Endothelial cell of umbilical vein (primary cell): ENCODE measurements around the gene IRX3. TPM values are rescaled to one million over a fixed set of nuclear protein-coding genes. Genes with fewer than 3 reads are reported as not detected.

Experiments used
- BruUV-seq: library from RNA; stranded (reverse); fragments of 400-500 nt; replicated peaks from 2 replicates; lab custom pipeline; 2021; lab: Mats Ljungman, UMichigan
- CTCF ChIA-PET: fragments of 300-600, 350-600 bp; sonication (Branson Sonifier 250); formaldehyde crosslinking; loops from one replicate; lab custom pipeline; 2021; ENCODE audit warnings: antibody characterized with exemption, inconsistent platforms; lab: Charles Lee
- POLR2A ChIA-PET: fragments of 300-600, 350-600 bp; sonication (Branson Sonifier 250); formaldehyde crosslinking; loops from one replicate; lab custom pipeline; 2021; ENCODE audit warnings: antibody characterized with exemption, inconsistent platforms; lab: Charles Lee
- DNase-seq: peaks from one replicate; pipeline ENCODE4 v3.0.0-alpha.2; 2011; ENCODE audit warnings: low read depth, low spot score
- FAIRE-seq: peaks from 2 replicates; lab custom pipeline; 2011; peaks lifted over from hg19 to GRCh38; lab: Jason Lieb, UNC
- H2AFZ ChIP-seq: 2 replicates; pipeline ENCODE4 v1.6.0; 2012; ENCODE audit warnings: low read depth, low read length, control low read depth, inconsistent platforms
- H3K27ac ChIP-seq: 2 replicates; pipeline ENCODE4 v1.5.1; 2011; ENCODE audit warnings: low read depth, mild to moderate bottlenecking, control low read depth, low read length, moderate library complexity; ENCODE audit not compliant: insufficient read depth
- H3K27me3 ChIP-seq, 2 experiments: 2 replicates each; pipeline versions ENCODE4 v1.6.0 to v1.6.1; 2011; ENCODE audit warnings: low read length in 2 of 2, mixed read lengths in 1 of 2; ENCODE audit not compliant: control insufficient read depth in 2 of 2, insufficient read depth in 2 of 2
- H3K36me3 ChIP-seq, 2 experiments: 2 replicates in 1 of 2; 3 replicates in 1 of 2; pipeline ENCODE4 v1.5.1; 2011; ENCODE audit warnings: low read length in 2 of 2, mild to moderate bottlenecking in 1 of 2, moderate library complexity in 1 of 2; ENCODE audit not compliant: control insufficient read depth in 2 of 2, insufficient read depth in 2 of 2; ENCODE audit errors: extremely low read depth in 1 of 2
- H3K4me1 ChIP-seq: 3 replicates; pipeline ENCODE4 v1.5.1; 2011; ENCODE audit warnings: mild to moderate bottlenecking, low read length; ENCODE audit not compliant: control insufficient read depth, insufficient read depth; ENCODE audit errors: extremely low read depth
- H3K4me2 ChIP-seq: 2 replicates; pipeline ENCODE4 v1.6.1; 2011; ENCODE audit warnings: low read length, control low read depth, mixed read lengths; ENCODE audit not compliant: insufficient read depth
- H3K4me3 ChIP-seq, 3 experiments: fragments of 200-600 bp in 1 of 3; sonication (generic), shearing (Covaris generic) in 1 of 3; replicated peaks in 1 of 3; 2 replicates each; pipeline ENCODE4 v1.5.1; 2011 to 2016; ENCODE audit warnings: control low read depth in 3 of 3, low read length in 3 of 3, mild to moderate bottlenecking in 2 of 3, inconsistent platforms in 1 of 3, low read depth in 1 of 3, moderate library complexity in 1 of 3; ENCODE audit not compliant: insufficient read depth in 1 of 3
- H3K79me2 ChIP-seq: 2 replicates; pipeline ENCODE4 v1.6.0; 2012; ENCODE audit warnings: low read length, inconsistent platforms; ENCODE audit not compliant: control insufficient read depth, insufficient read depth
- H3K9ac ChIP-seq: replicated peaks from 2 replicates; pipeline ENCODE3; 2011; ENCODE audit warnings: low read length, control low read depth; ENCODE audit not compliant: insufficient read depth; ENCODE audit errors: extremely low read depth
- H3K9me1 ChIP-seq: replicated peaks from 3 replicates; pipeline ENCODE4 v1.6.0; 2011; ENCODE audit warnings: mild to moderate bottlenecking, low read length; ENCODE audit not compliant: control insufficient read depth, insufficient read depth; ENCODE audit errors: extremely low read depth
- H3K9me3 ChIP-seq: replicated peaks from 2 replicates; pipeline ENCODE4 v1.5.1; 2012; ENCODE audit warnings: low read length, inconsistent platforms; ENCODE audit not compliant: control insufficient read depth, insufficient read depth
- H4K20me1 ChIP-seq: replicated peaks from 2 replicates; pipeline ENCODE3; 2011; ENCODE audit warnings: mild to moderate bottlenecking, low read length; ENCODE audit not compliant: control insufficient read depth, insufficient read depth; ENCODE audit errors: extremely low read depth
- CTCF ChIP-seq, 2 donors: IDR thresholded peaks; 1 replicate in 1 of 2; 2 replicates in 1 of 2; pipeline ENCODE4 v1.5.1; 2011; ENCODE audit warnings: low read length in 2 of 2, mild to moderate bottlenecking in 2 of 2, moderate library complexity in 2 of 2, control low read depth in 1 of 2, inconsistent platforms in 1 of 2, low read depth in 1 of 2; ENCODE audit not compliant: insufficient read depth in 1 of 2; ENCODE audit errors: extremely low read depth in 1 of 2
- EZH2 ChIP-seq: IDR thresholded peaks from 2 replicates; pipeline ENCODE4 v1.6.1; 2012; ENCODE audit warnings: borderline replicate concordance, low read depth, mild to moderate bottlenecking, moderate library complexity, low read length, inconsistent platforms; ENCODE audit not compliant: severe bottlenecking
- FOS ChIP-seq: IDR thresholded peaks from 2 replicates; pipeline ENCODE4 v1.6.1; 2011; ENCODE audit warnings: mild to moderate bottlenecking, low read length, moderate library complexity, borderline replicate concordance; ENCODE audit not compliant: insufficient read depth
- GATA2 ChIP-seq: IDR thresholded peaks from 2 replicates; pipeline ENCODE4 v1.7.0; 2011; ENCODE audit warnings: low read depth, mild to moderate bottlenecking, moderate library complexity, mixed read lengths, low read length; ENCODE audit not compliant: insufficient read length, insufficient read depth
- JUN ChIP-seq: IDR thresholded peaks from 2 replicates; pipeline ENCODE4 v1.6.1; 2011; ENCODE audit warnings: borderline replicate concordance, low read depth; ENCODE audit not compliant: insufficient read length, insufficient read depth
- POLR2A ChIP-seq: IDR thresholded peaks from 2 replicates; pipeline ENCODE4 v1.6.1; 2012; ENCODE audit warnings: low read depth, mild to moderate bottlenecking, control low read depth, low read length
- POLR2AphosphoS5 ChIP-seq: IDR thresholded peaks from 2 replicates; pipeline ENCODE4 v1.6.1; 2012; ENCODE audit warnings: low read depth, mild to moderate bottlenecking, control low read depth, low read length, moderate library complexity; ENCODE audit not compliant: insufficient read depth
- dilution Hi-C: fragments of 300-500 bp; cut with MboI; formaldehyde crosslinking; loops from one replicate; pipeline ENCODE4 v1.15.0; 2019; ENCODE audit warnings: low sequenced_read_pairs; ENCODE audit not compliant: extremely low pct_ligation_motif_present
- intact Hi-C: fragments of 100-400 bp; cut with micrococcal nuclease; formaldehyde crosslinking; loops from one replicate; pipeline ENCODE4 v1.10.0; 2022
- polyA plus RNA-seq, 4 experiments: library from polyadenylated mRNA; depleted of rRNA in 3 of 4; stranded (reverse) in 3 of 4; unstranded in 1 of 4; fragments of >200 nt; gene quantifications; 2 replicates each; pipeline versions ENCODE4 v1.2.1 to v1.2.3, GENCODE V29; 2011 to 2012; ENCODE audit warnings: missing spikeins in 1 of 4
- total RNA-seq: library from RNA; stranded (reverse); gene quantifications from 2 replicates; pipeline ENCODE4 v1.2.3, GENCODE V29; 2021
- TF ChIP-seq, protein P1 (sequence below): IDR thresholded peaks from 2 replicates; pipeline ENCODE4 v1.6.1; 2011; ENCODE audit not compliant: insufficient read depth, insufficient read length

The IRX3 gene
- total and polyA plus RNA-seq, 2 donors (not counting 3 experiments of a cell fraction or from before 2014, with no cell fraction given): not detected

DNA sequence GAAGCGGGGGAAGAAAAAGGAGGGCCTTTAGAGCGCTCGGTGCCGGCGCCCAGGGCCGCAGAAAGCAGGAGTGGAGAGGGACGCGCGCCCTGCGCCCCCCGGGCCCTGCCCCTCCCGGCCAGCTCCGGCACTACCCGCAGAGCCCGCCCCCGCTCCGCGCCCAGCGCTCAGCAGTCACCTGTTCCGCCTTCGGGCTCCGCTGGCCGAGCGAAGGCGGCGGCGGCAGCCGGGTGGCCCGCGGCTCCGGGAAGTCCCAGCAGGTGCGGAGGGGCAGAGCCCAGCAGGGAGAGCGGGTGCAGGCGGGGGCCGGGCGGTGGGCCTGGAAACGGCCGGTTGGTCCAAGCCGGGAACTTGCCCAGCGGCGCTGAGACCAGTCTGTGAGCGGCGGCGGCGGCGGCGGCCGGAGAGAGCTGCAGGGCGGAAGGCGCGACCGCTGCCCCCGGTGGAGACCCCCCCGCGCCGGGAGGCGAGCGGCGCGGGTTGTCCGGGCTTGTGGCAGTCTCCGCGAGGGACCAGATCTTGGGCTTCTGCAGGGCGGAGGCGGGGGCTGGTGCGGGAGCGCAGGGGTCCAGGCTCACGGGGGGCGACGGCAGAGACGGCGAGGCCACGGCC, 2.2 kb downstream of the IRX3 start:
- CTCF ChIA-PET: interaction anchor here (1.3 to 2.0 kb wide), 3 partner anchors 338 to 734 kb away, joined by 3 to 6 read pairs (median 4); no protein-coding TSS in a partner anchor
- no TSS peak for BruUV-seq
- Histone ChIP-seq H3K9me1 (no peaks in the 10 kb centered on the region), H3K79me2 (no peaks in the 10 kb centered on the region), H3K27me3 (peaks cover 67 to 89% of the 10 kb centered on the region in 2 experiments), H3K4me1 (peaks cover 8% of the 10 kb centered on the region), H2AFZ (no peak overlapping the region), H3K9me3 (no peaks in the 10 kb centered on the region), H3K27ac (no peak overlapping the region), H3K36me3 (no peaks in the 10 kb centered on the region), H4K20me1 (no peaks in the 10 kb centered on the region), H3K9ac (no peak overlapping the region), H3K4me3 (no peak overlapping the region), H3K4me2 (no peak overlapping the region)
- FAIRE-seq: no peak
- intact Hi-C loops: loop anchor here (5.0 kb wide), 2 partner anchors 337 to 392 kb away; no protein-coding TSS in a partner anchor
- DNase-seq: no peak
- TF ChIP-seq POLR2A: no peak
- no peak for TF ChIP-seq POLR2AphosphoS5
- no peak for TF ChIP-seq CTCF (IDR thresholded peaks at IDR 0.05; ENCODE audit: extremely low read depth in 1 of 2, insufficient read depth in 1 of 2, low read depth in 1 of 2, low read length in 2 of 2)
- TF ChIP-seq EZH2: peak; percentile 65
- TF ChIP-seq GATA2: no peak
- TF ChIP-seq, protein P1, sequence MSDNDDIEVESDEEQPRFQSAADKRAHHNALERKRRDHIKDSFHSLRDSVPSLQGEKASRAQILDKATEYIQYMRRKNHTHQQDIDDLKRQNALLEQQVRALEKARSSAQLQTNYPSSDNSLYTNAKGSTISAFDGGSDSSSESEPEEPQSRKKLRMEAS: no peak
- no peak for TF ChIP-seq JUN
- no peak for TF ChIP-seq FOS
- dilution Hi-C loops: no loop called here
- POLR2A ChIA-PET: no interaction called here
